Smooth muscle cell (in vitro differentiated cells): ENCODE data around the gene NDUFA8. TPM values are rescaled to one million over a fixed set of nuclear protein-coding genes. Genes with fewer than 3 reads are reported as not detected.

ENCODE experiments used
- DNase-seq: peaks from one replicate; lab custom pipeline; 2025; ENCODE audit not compliant: unreplicated experiment; lab: John Stamatoyannopoulos, UW
- H2AFZ ChIP-seq: fragments of 200-600 bp; sonication (generic); 2 replicates; pipeline ENCODE4 v1.6.0; 2016; ENCODE audit warnings: antibody characterized with exemption, low read depth, mild to moderate bottlenecking
- H3F3A ChIP-seq: fragments of 200-600 bp; sonication (generic); 2 replicates; pipeline ENCODE4 v1.6.0; 2017; ENCODE audit warnings: antibody characterized with exemption, low read depth
- H3K27ac ChIP-seq: fragments of 200-600 bp; sonication (generic); 2 replicates; pipeline ENCODE4 v1.5.1; 2016; ENCODE audit warnings: low read depth, mild to moderate bottlenecking
- H3K27me3 ChIP-seq: fragments of 200-600 bp; sonication (generic); 2 replicates; pipeline ENCODE4 v1.6.1; 2016; ENCODE audit warnings: low read depth, mild to moderate bottlenecking
- H3K36me3 ChIP-seq: fragments of 200-600 bp; sonication (generic); 2 replicates; pipeline ENCODE4 v1.5.1; 2016; ENCODE audit warnings: low read depth
- H3K4me1 ChIP-seq: fragments of 200-600 bp; sonication (generic); 2 replicates; pipeline ENCODE4 v1.5.1; 2016; ENCODE audit warnings: low read depth
- H3K4me2 ChIP-seq: fragments of 200-600 bp; sonication (generic); 2 replicates; pipeline ENCODE4 v1.6.0; 2016; ENCODE audit warnings: mild to moderate bottlenecking
- H3K4me3 ChIP-seq: fragments of 200-600 bp; sonication (generic); 2 replicates; pipeline ENCODE4 v1.5.1; 2016; ENCODE audit warnings: mild to moderate bottlenecking
- H3K79me2 ChIP-seq: fragments of 200-600 bp; sonication (generic); 2 replicates; pipeline ENCODE4 v1.6.0; 2016; ENCODE audit warnings: low read depth, mild to moderate bottlenecking
- H3K9ac ChIP-seq: fragments of 200-600 bp; sonication (generic); 2 replicates; pipeline ENCODE4 v1.6.0; 2016; ENCODE audit warnings: low read depth
- H3K9me3 ChIP-seq: fragments of 200-600 bp; sonication (generic); replicated peaks from 2 replicates; pipeline ENCODE4 v1.5.1; 2016; ENCODE audit warnings: low read depth
- H4K20me1 ChIP-seq: fragments of 200-600 bp; sonication (generic); 2 replicates; pipeline ENCODE4 v1.6.0; 2016; ENCODE audit warnings: low read depth
- CTCF ChIP-seq: fragments of 200-600 bp; sonication (generic); IDR thresholded peaks from 2 replicates; pipeline ENCODE4 v1.5.1; 2017; ENCODE audit warnings: borderline replicate concordance, mild to moderate bottlenecking, antibody characterized with exemption; ENCODE audit not compliant: insufficient read depth, poor library complexity, severe bottlenecking
- WGBS: methylation state at CpG from one replicate; pipeline ENCODE4 v1.1.7; 2016; ENCODE audit warnings: low lambda C conversion rate; 5-methylcytosine and 5-hydroxymethylcytosine counted together
- polyA plus RNA-seq: library from polyadenylated mRNA; unstranded; fragments of >200 nt; fragmentation: Nextera tagmentation; extraction: Ambion mirVana; gene quantifications from 2 replicates; pipeline ENCODE4 v1.2.1, GENCODE V29; 2016
- total RNA-seq: library from RNA; depleted of rRNA; stranded (reverse); fragments of >200 nt; gene quantifications from 2 replicates; pipeline ENCODE4 v1.2.3, GENCODE V29; 2014

NDUFA8 gene
- total and polyA plus RNA-seq, 2 experiments from 2014 or later, result 47.5 to 126 TPM

GRCh38 chr9:122124528-122124927, 35.1 kb downstream of the NDUFA8 start:
- no peak overlapping the region for H2AFZ ChIP-seq
- WGBS, result 75% methylated on average over 7 of the region's 7 CpGs
- no peaks in the 10 kb centered on the region for H3K9me3 ChIP-seq
- no peaks in the 10 kb centered on the region for H4K20me1 ChIP-seq
- no peak overlapping the region for H3K9ac ChIP-seq
- no peak overlapping the region for H3K27ac ChIP-seq
- H3K79me2 ChIP-seq, result no peaks in the 10 kb centered on the region
- DNase-seq, result no peak
- no peaks in the 10 kb centered on the region for H3F3A ChIP-seq
- H3K4me3 ChIP-seq, result no peak overlapping the region
- no peaks in the 10 kb centered on the region for H3K36me3 ChIP-seq
- no peak overlapping the region for H3K4me2 ChIP-seq
- no peak for TF ChIP-seq CTCF
- peaks cover 5% of the 10 kb centered on the region for H3K27me3 ChIP-seq
- H3K4me1 ChIP-seq, result peaks cover 11% of the 10 kb centered on the region

- H3K9me3 ChIP-seq, result no peaks in the 10 kb centered on the region
- no peaks in the 10 kb centered on the region for H3K36me3 ChIP-seq
- no peak overlapping the region for H3K9ac ChIP-seq
- H3K4me2 ChIP-seq, result no peak overlapping the region
- H3K27ac ChIP-seq, result no peak overlapping the region
- H4K20me1 ChIP-seq, result no peaks in the 10 kb centered on the region
- no peak overlapping the region for H2AFZ ChIP-seq
- no peak overlapping the region for H3K4me3 ChIP-seq
- H3K4me1 ChIP-seq, result peaks cover 11% of the 10 kb centered on the region
- H3F3A ChIP-seq, result no peaks in the 10 kb centered on the region
- WGBS, result 87% methylated on average over 1 of the region's 1 CpG
- no peaks in the 10 kb centered on the region for H3K79me2 ChIP-seq
- no peak for DNase-seq
- peaks cover 5% of the 10 kb centered on the region for H3K27me3 ChIP-seq
- TF ChIP-seq CTCF, result no peak
Observed at GRCh38 chr9:122124048-122124447, 35.5 kb downstream of the NDUFA8 start.

GRCh38 chr9:122122903-122123632, 36.5 kb downstream of the NDUFA8 start:
- H3K36me3 ChIP-seq, result no peaks in the 10 kb centered on the region
- DNase-seq, result peak; percentile 21
- H2AFZ ChIP-seq, result no peak overlapping the region
- no peak overlapping the region for H3K4me3 ChIP-seq
- H3F3A ChIP-seq, result no peaks in the 10 kb centered on the region
- H3K27ac ChIP-seq, result no peak overlapping the region
- H3K4me2 ChIP-seq, result no peak overlapping the region
- peaks cover 5% of the 10 kb centered on the region for H3K27me3 ChIP-seq
- H3K9me3 ChIP-seq, result no peaks in the 10 kb centered on the region
- H4K20me1 ChIP-seq, result no peaks in the 10 kb centered on the region
- peaks cover 11% of the 10 kb centered on the region for H3K4me1 ChIP-seq
- TF ChIP-seq CTCF, result peak; percentile 94
- H3K9ac ChIP-seq, result no peak overlapping the region
- WGBS, result 35% methylated on average over 13 of the region's 13 CpGs
- H3K79me2 ChIP-seq, result no peaks in the 10 kb centered on the region

GRCh38 chr9:122122468-122122867, 37.1 kb downstream of the NDUFA8 start:
- Histone ChIP-seq H3K79me2 (no peaks in the 10 kb centered on the region), H3K4me3 (no peak overlapping the region), H3K36me3 (no peaks in the 10 kb centered on the region), H3K27me3 (peaks cover 5% of the 10 kb centered on the region), H3K9me3 (no peaks in the 10 kb centered on the region), H3K4me2 (no peak overlapping the region), H2AFZ (no peak overlapping the region), H4K20me1 (no peaks in the 10 kb centered on the region), H3K4me1 (peaks cover 11% of the 10 kb centered on the region), H3K9ac (no peak overlapping the region), H3K27ac (no peak overlapping the region), H3F3A (no peaks in the 10 kb centered on the region)
- 55% methylated on average over 5 of the region's 6 CpGs for WGBS
- DNase-seq, result no peak
- TF ChIP-seq CTCF, result no peak
